T-helper 2 cell treated with Interferon-gamma antibody and Interleukin-4, amounts not matched to agents 5 μg/mL and 100 μg/mL, for 36 hours (primary cell): Measurements from ENCODE around the gene EFCAB11.
A peak's percentile ranks its signal among the peaks of the same experiment; 100 is the strongest.

ENCODE experiments used
- DNase-seq: peaks from one replicate; pipeline ENCODE4 v3.0.0; 2021; ENCODE audit warnings: low spot score
- H3K27ac Mint-ChIP-seq: one replicate; pipeline ENCODE4 v1.8.0; 2021; ENCODE audit warnings: mild to moderate bottlenecking, mixed read lengths
- H3K27me3 Mint-ChIP-seq: one replicate; pipeline ENCODE4 v1.8.0; 2021; ENCODE audit warnings: low read depth, mixed read lengths
- H3K36me3 Mint-ChIP-seq: one replicate; pipeline ENCODE4 v1.8.0; 2021; ENCODE audit warnings: low read depth, mixed read lengths
- H3K4me1 Mint-ChIP-seq: one replicate; pipeline ENCODE4 v1.8.0; 2021; ENCODE audit warnings: low read depth, mixed read lengths
- H3K4me3 Mint-ChIP-seq: one replicate; pipeline ENCODE4 v1.8.0; 2022; ENCODE audit warnings: mild to moderate bottlenecking, moderate library complexity, mixed read lengths
- H3K9me3 Mint-ChIP-seq: one replicate; pipeline ENCODE4 v1.8.0; 2021; ENCODE audit warnings: mixed read lengths

EFCAB11 gene

GRCh38 chr14:89954070-89955021 is at the start of gene EFCAB11:
TSS of gene EFCAB11 (minus strand) at chr14:89954730. CDS start at chr14:89954660, 70 bp downstream.
- H3K27me3 Mint-ChIP-seq: no peaks in the 10 kb centered on the region
- peak within 1 kb of the TSS; percentile 89 for H3K27ac Mint-ChIP-seq
- H3K4me1 Mint-ChIP-seq: peaks cover 42% of the 10 kb centered on the region
- peak; percentile 96 for DNase-seq
- H3K9me3 Mint-ChIP-seq: peaks cover 4% of the 10 kb centered on the region
- peak within 1 kb of the TSS; percentile 97 for H3K4me3 Mint-ChIP-seq
- peaks cover 34% of the 10 kb centered on the region for H3K36me3 Mint-ChIP-seq

DNA sequence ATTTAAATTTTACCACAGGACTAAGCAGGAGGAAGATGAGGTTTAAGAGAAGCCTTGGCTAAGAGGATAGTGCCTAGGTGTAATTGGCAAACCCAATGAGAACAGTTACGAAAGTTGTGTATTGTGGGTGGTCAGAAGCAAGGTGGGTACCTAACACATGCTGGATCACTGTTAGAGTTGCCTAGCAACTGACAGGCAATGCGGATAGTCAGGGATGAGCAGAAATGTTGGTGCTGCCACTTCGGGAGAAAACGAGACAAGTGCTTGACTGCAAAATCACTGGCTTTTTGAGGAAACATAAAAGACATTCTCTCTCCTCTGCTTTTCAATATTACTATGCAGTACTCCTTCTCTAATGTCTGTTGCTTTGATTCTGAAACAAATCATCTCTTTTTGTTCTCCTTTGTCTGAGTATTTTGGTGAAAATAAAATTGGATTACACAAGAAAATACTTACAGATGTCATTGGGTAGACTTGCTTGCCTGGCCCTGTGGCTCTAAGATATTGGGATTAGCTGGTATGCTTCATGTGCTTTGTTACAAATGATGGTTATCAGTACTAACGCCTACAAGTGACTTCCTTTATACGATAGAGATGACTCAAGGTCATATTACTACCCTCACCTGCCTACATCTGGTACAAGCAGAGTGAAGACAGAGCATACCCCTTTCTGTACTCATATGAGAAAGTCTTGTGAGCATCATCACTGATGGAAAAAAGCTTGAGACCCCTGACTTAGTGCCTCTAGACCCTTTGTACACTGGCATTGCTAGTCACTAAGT is 49.2 kb upstream of the EFCAB11 start:
- Mint-ChIP-seq H3K27me3 (no peaks in the 10 kb centered on the region), H3K36me3 (peaks cover 34% of the 10 kb centered on the region), H3K27ac (peak overlapping the region; percentile 56), H3K4me1 (peaks cover 21% of the 10 kb centered on the region), H3K4me3 (no peak overlapping the region), H3K9me3 (no peaks in the 10 kb centered on the region)
- DNase-seq: peak; percentile 18

DNA sequence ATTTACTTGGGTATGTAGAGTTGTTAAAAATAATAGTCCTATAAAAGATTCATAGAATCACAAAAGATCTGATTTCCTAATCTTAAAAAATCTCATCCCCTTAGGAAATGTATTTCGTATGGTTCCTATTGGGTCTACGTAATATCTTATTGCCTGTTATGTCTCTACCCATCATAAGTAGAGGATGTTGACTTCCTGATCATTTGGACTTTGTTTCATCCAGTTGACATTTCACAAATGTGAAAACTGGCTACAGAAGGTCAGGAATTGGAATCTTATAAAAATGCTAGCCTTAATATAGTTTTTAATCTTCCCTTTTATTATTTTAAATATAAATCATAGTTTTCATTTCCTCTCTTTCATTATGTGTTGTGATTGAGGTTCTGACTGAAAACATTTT is 46.4 kb upstream of the EFCAB11 start:
- DNase-seq: no peak
- peaks cover 21% of the 10 kb centered on the region for H3K4me1 Mint-ChIP-seq
- no peaks in the 10 kb centered on the region for H3K27me3 Mint-ChIP-seq
- no peaks in the 10 kb centered on the region for H3K9me3 Mint-ChIP-seq
- peaks cover 37% of the 10 kb centered on the region for H3K36me3 Mint-ChIP-seq
- no peak overlapping the region for H3K4me3 Mint-ChIP-seq
- no peak overlapping the region for H3K27ac Mint-ChIP-seq

DNA sequence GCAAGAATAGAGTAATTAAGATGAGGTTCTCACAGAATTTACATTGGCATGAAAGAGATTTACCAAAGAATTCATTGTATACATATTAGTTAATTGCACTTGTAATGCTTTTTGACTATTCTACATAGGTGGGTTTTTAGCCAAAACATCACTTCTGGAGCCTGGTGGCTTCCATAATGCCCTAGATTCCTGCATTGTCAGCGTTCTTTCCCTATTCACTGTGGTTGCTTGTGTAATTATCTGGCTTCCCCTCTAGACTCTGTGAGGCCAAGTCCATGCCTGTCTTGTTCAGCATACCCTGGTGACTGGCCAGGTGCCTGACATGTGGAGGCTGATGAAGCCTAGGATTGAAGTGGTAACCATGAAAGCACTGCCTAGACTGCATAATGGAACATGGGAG is 42.4 kb upstream of the EFCAB11 start:
- Mint-ChIP-seq H3K9me3 (no peaks in the 10 kb centered on the region), H3K27ac (no peak overlapping the region), H3K27me3 (no peaks in the 10 kb centered on the region), H3K36me3 (peaks cover 44% of the 10 kb centered on the region), H3K4me3 (no peak overlapping the region), H3K4me1 (no peaks in the 10 kb centered on the region)
- DNase-seq: no peak

DNA sequence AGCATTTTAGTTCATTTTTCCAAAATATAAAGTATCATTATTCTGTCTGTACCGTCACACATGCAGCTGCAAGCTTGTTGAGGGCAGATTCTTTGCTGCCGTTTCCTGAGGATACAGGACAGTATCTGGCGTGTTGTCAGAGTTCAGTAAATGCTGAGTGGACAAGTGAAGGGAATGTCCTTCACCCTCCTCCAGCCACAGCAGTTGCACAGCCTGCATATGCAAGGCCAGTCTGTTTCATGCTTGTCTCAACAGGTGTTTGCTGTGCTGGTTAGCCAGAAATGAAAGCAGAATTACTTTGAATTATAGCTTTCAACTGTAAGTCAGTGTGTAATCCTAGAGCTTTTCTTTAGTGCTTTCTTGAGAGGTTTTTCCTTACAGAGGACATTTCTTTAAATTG is 37.7 kb upstream of the EFCAB11 start:
- Mint-ChIP-seq H3K36me3 (peaks cover 54% of the 10 kb centered on the region), H3K27ac (no peak overlapping the region), H3K4me1 (no peaks in the 10 kb centered on the region), H3K27me3 (no peaks in the 10 kb centered on the region), H3K9me3 (no peaks in the 10 kb centered on the region), H3K4me3 (no peak overlapping the region)
- no peak for DNase-seq

GRCh38 chr14:89990623-89991275 is 36.2 kb upstream of the EFCAB11 start:
- DNase-seq: no peak
- H3K4me3 Mint-ChIP-seq: no peak overlapping the region
- peaks cover 50% of the 10 kb centered on the region for H3K36me3 Mint-ChIP-seq
- no peak overlapping the region for H3K27ac Mint-ChIP-seq
- no peaks in the 10 kb centered on the region for H3K4me1 Mint-ChIP-seq
- no peaks in the 10 kb centered on the region for H3K9me3 Mint-ChIP-seq
- H3K27me3 Mint-ChIP-seq: no peaks in the 10 kb centered on the region

- peaks cover 47% of the 10 kb centered on the region for H3K36me3 Mint-ChIP-seq
- H3K27ac Mint-ChIP-seq: no peak overlapping the region
- no peaks in the 10 kb centered on the region for H3K27me3 Mint-ChIP-seq
- no peak overlapping the region for H3K4me3 Mint-ChIP-seq
- H3K4me1 Mint-ChIP-seq: no peaks in the 10 kb centered on the region
- no peak for DNase-seq
- H3K9me3 Mint-ChIP-seq: no peaks in the 10 kb centered on the region
These were observed 35.7 kb upstream of the EFCAB11 start for GRCh38 chr14:89990218-89990617.

GRCh38 chr14:89988787-89989186 is 34.3 kb upstream of the EFCAB11 start:
- Mint-ChIP-seq H3K4me3 (no peak overlapping the region), H3K9me3 (no peaks in the 10 kb centered on the region), H3K4me1 (no peaks in the 10 kb centered on the region), H3K36me3 (peaks cover 46% of the 10 kb centered on the region), H3K27ac (no peak overlapping the region), H3K27me3 (no peaks in the 10 kb centered on the region)
- no peak for DNase-seq

DNA sequence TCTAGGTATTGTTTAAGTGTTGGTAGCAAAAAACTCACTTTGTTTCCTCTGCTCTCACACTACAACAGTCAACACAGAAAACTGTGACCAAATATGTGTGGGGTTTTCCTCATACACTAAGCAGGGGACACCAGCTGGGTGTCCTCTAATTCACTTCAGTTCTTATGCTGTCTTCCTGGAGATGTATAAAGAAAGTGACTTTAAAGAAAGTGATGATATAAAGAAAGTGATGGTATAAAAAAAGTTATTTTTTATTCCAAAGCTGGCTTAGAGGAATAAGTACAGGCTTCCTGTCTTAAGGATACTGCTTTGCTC is 32.6 kb upstream of the EFCAB11 start:
- no peaks in the 10 kb centered on the region for H3K4me1 Mint-ChIP-seq
- no peaks in the 10 kb centered on the region for H3K9me3 Mint-ChIP-seq
- H3K27me3 Mint-ChIP-seq: no peaks in the 10 kb centered on the region
- no peak overlapping the region for H3K27ac Mint-ChIP-seq
- H3K4me3 Mint-ChIP-seq: no peak overlapping the region
- H3K36me3 Mint-ChIP-seq: peaks cover 43% of the 10 kb centered on the region
- DNase-seq: no peak

GRCh38 chr14:89986462-89987160 is 32.1 kb upstream of the EFCAB11 start:
- Mint-ChIP-seq H3K27me3 (no peaks in the 10 kb centered on the region), H3K9me3 (no peaks in the 10 kb centered on the region), H3K4me3 (no peak overlapping the region), H3K36me3 (peaks cover 48% of the 10 kb centered on the region), H3K27ac (no peak overlapping the region), H3K4me1 (no peaks in the 10 kb centered on the region)
- DNase-seq: no peak

DNA sequence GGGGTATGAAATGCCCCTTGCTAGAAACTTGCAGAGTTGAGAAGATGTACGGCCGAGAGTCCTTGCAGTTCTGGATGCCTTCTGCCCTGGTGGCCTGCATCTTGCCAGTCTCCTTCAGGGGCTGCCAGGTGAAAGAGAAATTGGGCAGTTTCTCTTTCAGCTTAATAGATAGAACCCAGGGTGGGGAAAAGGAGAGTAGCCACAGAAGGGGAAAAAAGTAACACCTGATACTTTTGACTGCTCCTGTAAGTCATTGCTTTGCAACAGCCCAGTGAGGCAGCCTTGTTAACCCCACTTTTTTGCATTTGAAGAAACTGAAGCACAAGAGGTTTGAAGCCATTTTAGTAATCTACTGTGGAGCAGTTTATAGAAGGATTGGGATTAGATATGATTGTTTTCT is 28.8 kb upstream of the EFCAB11 start:
- Mint-ChIP-seq H3K4me3 (no peak overlapping the region), H3K27me3 (no peaks in the 10 kb centered on the region), H3K9me3 (no peaks in the 10 kb centered on the region), H3K27ac (no peak overlapping the region), H3K36me3 (peaks cover 42% of the 10 kb centered on the region), H3K4me1 (no peaks in the 10 kb centered on the region)
- no peak for DNase-seq

GRCh38 chr14:89978656-89979055 is 24.1 kb upstream of the EFCAB11 start:
- Mint-ChIP-seq H3K9me3 (no peaks in the 10 kb centered on the region), H3K27ac (no peak overlapping the region), H3K27me3 (no peaks in the 10 kb centered on the region), H3K4me3 (no peak overlapping the region), H3K36me3 (peaks cover 39% of the 10 kb centered on the region), H3K4me1 (no peaks in the 10 kb centered on the region)
- no peak for DNase-seq

GRCh38 chr14:89977668-89978067 is 23.1 kb upstream of the EFCAB11 start:
- no peak overlapping the region for H3K27ac Mint-ChIP-seq

More at GRCh38 chr14:89977668-89978067, 23.1 kb upstream of the EFCAB11 start:
- Mint-ChIP-seq H3K4me3 (no peak overlapping the region), H3K4me1 (no peaks in the 10 kb centered on the region), H3K9me3 (no peaks in the 10 kb centered on the region), H3K27me3 (no peaks in the 10 kb centered on the region), H3K36me3 (peaks cover 45% of the 10 kb centered on the region)
- no peak for DNase-seq
